RWPE2 (cell line): ENCODE measurements around the gene SYT5.

Experiments
- ATAC-seq: fragments of 200-7000 bp; cut with Tn5 transposase; 3 replicates; pipeline ENCODE4 v1.9.1; 2021; ENCODE audit warnings: low read depth
- DNase-seq: peaks from one replicate; pipeline ENCODE4 v3.0.0-alpha.2; 2020; ENCODE audit warnings: low spot score
- H3K27ac ChIP-seq: fragments of 450-650 bp; 2 replicates; pipeline ENCODE4 v1.5.1; 2017; ENCODE audit warnings: mild to moderate bottlenecking; ENCODE audit not compliant: poor library complexity, severe bottlenecking
- H3K27me3 ChIP-seq: fragments of 250-450 bp; sonication (Bioruptor Pico); 2 replicates; pipeline ENCODE4 v1.5.1; 2021; ENCODE audit warnings: mild to moderate bottlenecking, moderate library complexity; ENCODE audit not compliant: insufficient read depth, poor library complexity, severe bottlenecking
- H3K36me3 ChIP-seq: fragments of 250-450 bp; sonication (Bioruptor Pico); 2 replicates; pipeline ENCODE4 v1.5.1; 2020; ENCODE audit warnings: low read depth, mild to moderate bottlenecking, moderate library complexity
- H3K4me1 ChIP-seq: fragments of 250-450 bp; sonication (Bioruptor Pico); 2 replicates; pipeline ENCODE4 v1.5.1; 2021; ENCODE audit warnings: mild to moderate bottlenecking, moderate library complexity; ENCODE audit not compliant: insufficient read depth, poor library complexity, severe bottlenecking
- H3K4me3 ChIP-seq: fragments of 250-450 bp; sonication (Bioruptor Pico); 2 replicates; pipeline ENCODE4 v1.5.1; 2021; ENCODE audit warnings: mild to moderate bottlenecking, moderate library complexity; ENCODE audit not compliant: severe bottlenecking
- H3K9me3 ChIP-seq: fragments of 250-450 bp; sonication (Bioruptor Pico); 2 replicates; pipeline ENCODE4 v1.5.1; 2021; ENCODE audit warnings: mild to moderate bottlenecking, moderate library complexity; ENCODE audit not compliant: severe bottlenecking
- CTCF ChIP-seq: fragments of 450-650 bp; IDR thresholded peaks from one replicate; pipeline ENCODE4 v1.5.1; 2017; ENCODE audit warnings: mild to moderate bottlenecking, moderate library complexity; ENCODE audit not compliant: poor library complexity, severe bottlenecking

Gene SYT5

GRCh38 chr19:55132453-55133129, 47.5 kb downstream of the SYT5 start:
- no peak; the same call in 2 of the 3 replicates for ATAC-seq
- H3K4me3 ChIP-seq: no peak overlapping the region
- H3K4me1 ChIP-seq: no peaks in the 10 kb centered on the region
- H3K9me3 ChIP-seq: no peaks in the 10 kb centered on the region
- no peak for DNase-seq
- H3K27ac ChIP-seq: no peak overlapping the region
- H3K36me3 ChIP-seq: peaks cover 14% of the 10 kb centered on the region
- no peaks in the 10 kb centered on the region for H3K27me3 ChIP-seq
- TF ChIP-seq CTCF: no peak

GRCh38 chr19:55131421-55131820, 48.7 kb downstream of the SYT5 start:
- H3K9me3 ChIP-seq: no peaks in the 10 kb centered on the region
- no peak overlapping the region for H3K27ac ChIP-seq
- no peaks in the 10 kb centered on the region for H3K4me1 ChIP-seq
- DNase-seq: no peak
- no peaks in the 10 kb centered on the region for H3K27me3 ChIP-seq
- peaks cover 10% of the 10 kb centered on the region for H3K36me3 ChIP-seq
- no peak overlapping the region for H3K4me3 ChIP-seq
- TF ChIP-seq CTCF: no peak
- ATAC-seq: no peak
